ENCODE measurements around the gene STXBP1. TPM values are rescaled to one million over a fixed set of nuclear protein-coding genes. Genes with fewer than 3 reads are reported as not detected.
A peak's percentile ranks its signal among the peaks of the same experiment; 100 is the strongest.

STXBP1 gene
- total and polyA plus RNA-seq, 9 of the 15 experiments (the other 6 are each of a cell fraction or from before 2014, with no cell fraction given), result 4.6 to 35.1 (median 9.7) TPM

GRCh38 chr9:127568971-127569885 lies 42.8 kb upstream of the STXBP1 start (continued):
- no peak for TF ChIP-seq HSF4 (CRISPR knock-in tag; IDR thresholded peaks at IDR 0.05; ENCODE audit: borderline replicate concordance)

GRCh38 chr9:127569886-127570401 lies 42.1 kb upstream of the STXBP1 start:
- WGBS (ENCODE audit: insufficient coverage, low coverage, missing lambda C conversion rate), result 56% methylated on average over 4 of the region's 4 CpGs
- ChIA-PET CTCF (ENCODE audit: low intra/inter-chr PET ratio) (no interaction called here), POLR2A (interaction anchor here (0.6 kb wide), 2 partner anchors 38 to 339 kb away, joined by 3 read pairs; no protein-coding TSS in a partner anchor)
- intact Hi-C loops (cut with micrococcal nuclease), result no loop called here
- Histone ChIP-seq H3K4me1 (replicated peaks in 1 of 2; ENCODE audit: control insufficient read depth in 2 of 2, insufficient read depth in 2 of 2, low read length in 2 of 2) (peaks cover 19 to 34% of the 10 kb centered on the region in 2 experiments), H3K27ac (ENCODE audit: extremely low read depth, low read depth, low read length) (no peak overlapping the region), H3K36me3 (ENCODE audit: control insufficient read depth, insufficient read depth, low read length) (peaks cover 10% of the 10 kb centered on the region; the same call in 1 of the 3 replicates), H4K20me1 (replicated peaks; ENCODE audit: control insufficient read depth, insufficient read depth, low read length) (no peaks in the 10 kb centered on the region), H3K9ac (ENCODE audit: insufficient read depth in 1 of 2, low read depth in 2 of 2, low read length in 2 of 2) (peak overlapping the region in 1 of 2 experiments; percentile 91; a peak in 2 of 4 replicates), H3K9me3 (replicated peaks; ENCODE audit: control insufficient read depth, insufficient read depth, low read depth, low read length) (no peaks in the 10 kb centered on the region), H3K9me1 (ENCODE audit: control insufficient read depth, insufficient read depth, low read length) (peaks cover 7% of the 10 kb centered on the region), H3K4me3 (peak overlapping the region; percentile 45; the same call in 1 of the 2 replicates), H3K4me2 (ENCODE audit: insufficient read depth, low read length) (peak overlapping the region; percentile 87; the same call in 1 of the 2 replicates), H3K79me2 (ENCODE audit: control insufficient read depth, insufficient read depth, low read length) (peaks cover 37% of the 10 kb centered on the region), H2AFZ (ENCODE audit: low read depth, low read length) (peak overlapping the region; percentile 97; the same call in 1 of the 2 replicates), H3K27me3 (ENCODE audit: control insufficient read depth in 2 of 2, insufficient read depth in 2 of 2, low read length in 2 of 2) (no peaks in the 10 kb centered on the region)
- ATAC-seq, result no peak
- DNase-seq (ENCODE audit: extremely low read depth in 1 of 4, low spot score in 3 of 4), result no peak
- FAIRE-seq, result peak; percentile 26
- in situ Hi-C loops (cut with MboI), result no loop called here
- no TSS peak for BruUV-seq (replicated peaks)
- TF ChIP-seq ZNF408 (CRISPR knock-in tag; IDR thresholded peaks at IDR 0.05; ENCODE audit: low read depth) (no peak), ZBTB49 (CRISPR knock-in tag; IDR thresholded peaks at IDR 0.05; ENCODE audit: borderline replicate concordance) (no peak), ELK3 (CRISPR knock-in tag; IDR thresholded peaks at IDR 0.05) (no peak), HDAC8 (tag; IDR thresholded peaks at IDR 0.05) (no peak)

Data from K562 (cell line).